ENCODE measurements around the gene ARMS2.

ARMS2 gene

GRCh38 chr10:122441961-122442360 lies 12.5 kb upstream of the ARMS2 start:
- TF ChIP-seq CTCF (IDR thresholded peaks at IDR 0.05), result no peak
- TF ChIP-seq ZFX (IDR thresholded peaks at IDR 0.05; ENCODE audit: borderline replicate concordance), result no peak
- H3K27ac ChIP-seq, result no peak overlapping the region

DNA sequence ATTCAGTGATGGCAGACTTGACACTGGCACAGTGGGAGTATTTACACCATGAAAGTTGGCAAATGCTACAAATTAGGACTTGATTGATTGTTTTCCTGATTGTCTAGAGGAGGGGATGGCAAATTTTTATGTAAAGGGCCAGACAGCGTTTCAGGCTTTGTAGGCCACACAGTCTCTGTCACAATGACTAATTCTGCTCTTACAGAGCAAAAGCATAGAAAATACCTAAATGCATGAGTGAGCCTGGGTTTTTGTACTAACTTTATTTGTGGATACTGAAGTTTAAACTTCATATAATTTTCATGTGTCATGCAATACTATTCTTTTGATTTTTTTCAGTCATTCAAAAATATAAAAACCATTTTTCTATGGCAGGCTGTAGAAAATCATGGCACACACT lies 9.0 kb upstream of the ARMS2 start:
- TF ChIP-seq CTCF (IDR thresholded peaks at IDR 0.05), result no peak
- no peak for TF ChIP-seq ZFX (IDR thresholded peaks at IDR 0.05; ENCODE audit: borderline replicate concordance)
- H3K27ac ChIP-seq, result no peak overlapping the region

- TF ChIP-seq CTCF (IDR thresholded peaks at IDR 0.05) (no peak), ZFX (IDR thresholded peaks at IDR 0.05; ENCODE audit: borderline replicate concordance) (no peak)
- H3K27ac ChIP-seq, result no peak overlapping the region
These were observed 8.5 kb upstream of the ARMS2 start for GRCh38 chr10:122445904-122446303.

DNA sequence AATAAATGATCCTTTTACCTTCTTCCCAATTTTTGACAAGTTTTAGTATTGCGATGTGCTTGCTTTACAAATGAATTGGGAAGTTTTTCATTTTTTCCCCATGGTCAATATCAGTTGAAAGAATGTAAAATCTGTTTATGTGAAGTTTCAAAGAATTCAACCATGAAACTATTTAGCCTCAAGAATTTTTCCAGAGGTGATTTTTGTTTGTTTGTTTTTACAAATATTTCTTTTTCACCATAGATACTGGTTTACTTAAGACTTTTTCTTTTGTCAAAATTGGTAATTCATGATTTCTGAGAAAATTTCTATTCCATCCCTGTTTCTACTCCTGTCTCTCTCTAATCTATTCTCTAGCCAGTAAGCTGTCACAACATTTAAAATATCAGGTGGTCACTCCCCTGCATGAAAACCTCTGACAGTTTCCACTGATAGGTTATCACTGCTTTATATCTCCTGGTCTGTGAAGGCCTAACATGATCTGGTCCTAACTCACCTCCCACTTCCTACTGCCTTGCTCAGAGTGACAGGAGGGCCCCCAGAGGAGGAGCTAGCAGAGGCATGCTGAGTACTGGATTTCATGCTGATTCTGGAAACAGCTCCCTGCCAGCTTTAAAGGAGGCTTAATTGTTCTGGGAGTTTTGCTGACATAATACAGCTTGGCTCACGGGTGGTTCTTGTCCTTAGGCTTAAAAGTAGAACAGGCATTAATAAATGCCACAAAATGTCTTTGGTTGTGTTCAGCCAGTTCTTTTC lies 7.6 kb upstream of the ARMS2 start:
- TF ChIP-seq ZFX (IDR thresholded peaks at IDR 0.05; ENCODE audit: borderline replicate concordance) (no peak), CTCF (IDR thresholded peaks at IDR 0.05) (no peak)
- H3K27ac ChIP-seq, result no peak overlapping the region

DNA sequence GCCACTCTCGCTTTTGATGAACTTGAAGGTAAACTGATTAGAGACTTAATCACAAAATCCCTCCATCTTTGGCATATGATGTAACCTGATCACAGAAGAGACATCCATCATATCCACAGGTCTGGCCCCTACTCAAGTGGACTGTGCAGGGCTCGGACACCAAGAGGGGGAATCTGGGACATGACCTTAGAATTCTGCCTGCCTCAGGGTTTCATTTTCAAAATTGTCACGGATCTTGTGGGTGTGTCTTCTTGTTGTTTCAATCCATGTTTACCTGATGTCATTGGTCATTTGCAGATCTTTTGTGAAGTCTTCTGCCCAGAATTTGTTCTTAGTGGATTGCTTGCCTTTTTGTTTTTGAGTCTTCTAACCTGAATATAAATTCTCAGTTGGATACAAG lies 5.9 kb upstream of the ARMS2 start:
- TF ChIP-seq ZFX (IDR thresholded peaks at IDR 0.05; ENCODE audit: borderline replicate concordance) (no peak), CTCF (IDR thresholded peaks at IDR 0.05) (no peak)
- H3K27ac ChIP-seq, result no peak overlapping the region

GRCh38 chr10:122449153-122449552 lies 5.3 kb upstream of the ARMS2 start:
- H3K27ac ChIP-seq, result no peak overlapping the region
- TF ChIP-seq CTCF (IDR thresholded peaks at IDR 0.05) (no peak), ZFX (IDR thresholded peaks at IDR 0.05; ENCODE audit: borderline replicate concordance) (no peak)

DNA sequence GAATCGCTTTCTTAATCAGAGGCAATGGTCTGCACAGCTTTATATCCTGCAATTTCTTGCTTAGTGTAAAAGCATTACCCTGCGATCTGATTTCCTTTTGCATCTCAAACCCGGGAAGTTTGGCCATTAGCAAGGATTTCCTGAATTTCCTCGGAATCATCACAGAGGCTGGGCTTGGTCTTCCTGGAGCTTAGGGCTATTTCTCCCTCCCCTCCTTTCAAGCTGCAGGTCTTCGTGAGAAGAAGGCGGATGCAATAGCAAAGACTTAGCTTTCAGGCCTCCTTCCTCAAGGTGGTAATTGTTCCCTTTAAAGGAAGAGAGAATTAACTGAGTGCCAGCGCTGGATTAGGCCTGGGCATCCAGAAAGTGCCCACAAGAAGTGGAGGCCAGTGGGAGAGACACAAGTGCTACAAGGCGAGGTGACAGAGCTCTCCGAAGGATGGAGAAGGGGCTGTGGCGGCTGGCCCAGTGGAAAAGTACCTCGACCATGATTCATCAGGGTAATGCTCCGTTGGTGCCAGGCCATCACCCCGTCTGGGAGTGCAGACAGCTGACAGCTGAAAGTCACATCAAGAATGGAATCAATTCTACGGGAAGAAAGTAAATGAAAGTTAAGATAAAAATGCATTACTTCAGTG lies 4.0 kb upstream of the ARMS2 start:
- H3K27ac ChIP-seq, result no peak overlapping the region
- TF ChIP-seq CTCF (IDR thresholded peaks at IDR 0.05) (no peak), ZFX (IDR thresholded peaks at IDR 0.05; ENCODE audit: borderline replicate concordance) (no peak)
